Measurements from ENCODE around the gene SPATA13. TPM values are rescaled to one million over a fixed set of nuclear protein-coding genes. Genes with fewer than 3 reads are reported as not detected.

SPATA13 gene
- total RNA-seq, 1 experiment from 2014 or later, result 21.4 TPM

- ChIA-PET CTCF (no interaction called here), RAD21 (ENCODE audit: low non-redundant PET in 1 of 2, low total read pairs in 2 of 2, uncharacterized antibody in 2 of 2, unreplicated experiment in 2 of 2) (no interaction called here), POLR2A (no interaction called here)
- Histone ChIP-seq H2AFZ (ENCODE audit: low read depth, low read length, poor library complexity, severe bottlenecking) (no peak overlapping the region), H3K27ac (ENCODE audit: low read depth, low read length) (no peak overlapping the region), H3K36me3 (ENCODE audit: control insufficient read depth in 1 of 2, insufficient read depth in 2 of 2, low read length in 2 of 2) (no peaks in the 10 kb centered on the region), H3K9me3 (ENCODE audit: control insufficient read depth in 1 of 2, insufficient read depth in 1 of 2, low read depth in 1 of 2, low read length in 2 of 2) (no peaks in the 10 kb centered on the region), H3K9ac (ENCODE audit: low read length) (no peak overlapping the region), H3K27me3 (ENCODE audit: insufficient read depth, low read length) (no peaks in the 10 kb centered on the region), H3K4me2 (ENCODE audit: low read length) (no peak overlapping the region), H3K79me2 (ENCODE audit: insufficient read depth, low read length) (peaks cover 52% of the 10 kb centered on the region), H4K20me1 (ENCODE audit: insufficient read depth) (no peaks in the 10 kb centered on the region), H3K4me1 (ENCODE audit: control insufficient read depth in 1 of 2, insufficient read depth in 2 of 2, low read length in 2 of 2) (peaks cover 14 to 18% of the 10 kb centered on the region in 2 experiments), H3K9me2 (ENCODE audit: insufficient read depth) (no peaks in the 10 kb centered on the region), H3K4me3 (replicated peaks in 1 of 2; ENCODE audit: low read depth in 1 of 2, low read length in 2 of 2) (no peak overlapping the region)
- DNase-seq (ENCODE audit: low read depth, low spot score), result no peak
- intact Hi-C loops (cut with micrococcal nuclease), result no loop called here
- ATAC-seq, result no peak
- BruUV-seq (replicated peaks), result no TSS peak
- no peak for TF ChIP-seq RAD21 (IDR thresholded peaks at IDR 0.05; ENCODE audit: low read depth)
- no peak for TF ChIP-seq SRF (IDR thresholded peaks at IDR 0.05; ENCODE audit: low read depth)
- TF ChIP-seq EZH2phosphoT487 (IDR thresholded peaks at IDR 0.05; ENCODE audit: borderline replicate concordance), result no peak
- no peak for TF ChIP-seq CTCF (IDR thresholded peaks at IDR 0.05 in 2 of 3, conservative IDR thresholded peaks at IDR 0.05 in 1 of 3; ENCODE audit: borderline replicate concordance in 1 of 3, insufficient read depth in 1 of 3, low read depth in 2 of 3, low read length in 2 of 3)
- TF ChIP-seq MAX (IDR thresholded peaks at IDR 0.05), result no peak
- TF ChIP-seq, protein P1, sequence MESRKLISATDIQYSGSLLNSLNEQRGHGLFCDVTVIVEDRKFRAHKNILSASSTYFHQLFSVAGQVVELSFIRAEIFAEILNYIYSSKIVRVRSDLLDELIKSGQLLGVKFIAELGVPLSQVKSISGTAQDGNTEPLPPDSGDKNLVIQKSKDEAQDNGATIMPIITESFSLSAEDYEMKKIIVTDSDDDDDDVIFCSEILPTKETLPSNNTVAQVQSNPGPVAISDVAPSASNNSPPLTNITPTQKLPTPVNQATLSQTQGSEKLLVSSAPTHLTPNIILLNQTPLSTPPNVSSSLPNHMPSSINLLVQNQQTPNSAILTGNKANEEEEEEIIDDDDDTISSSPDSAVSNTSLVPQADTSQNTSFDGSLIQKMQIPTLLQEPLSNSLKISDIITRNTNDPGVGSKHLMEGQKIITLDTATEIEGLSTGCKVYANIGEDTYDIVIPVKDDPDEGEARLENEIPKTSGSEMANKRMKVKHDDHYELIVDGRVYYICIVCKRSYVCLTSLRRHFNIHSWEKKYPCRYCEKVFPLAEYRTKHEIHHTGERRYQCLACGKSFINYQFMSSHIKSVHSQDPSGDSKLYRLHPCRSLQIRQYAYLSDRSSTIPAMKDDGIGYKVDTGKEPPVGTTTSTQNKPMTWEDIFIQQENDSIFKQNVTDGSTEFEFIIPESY (IDR thresholded peaks at IDR 0.05; ENCODE audit: extremely low read depth, insufficient replicate concordance, low read length), result no peak
Observed at GRCh38 chr13:24212254-24212653, 51.7 kb downstream of the SPATA13 start.

All from HCT116 (cell line).